Measurements from ENCODE around the gene SMYD5.

Gene SMYD5

DNA sequence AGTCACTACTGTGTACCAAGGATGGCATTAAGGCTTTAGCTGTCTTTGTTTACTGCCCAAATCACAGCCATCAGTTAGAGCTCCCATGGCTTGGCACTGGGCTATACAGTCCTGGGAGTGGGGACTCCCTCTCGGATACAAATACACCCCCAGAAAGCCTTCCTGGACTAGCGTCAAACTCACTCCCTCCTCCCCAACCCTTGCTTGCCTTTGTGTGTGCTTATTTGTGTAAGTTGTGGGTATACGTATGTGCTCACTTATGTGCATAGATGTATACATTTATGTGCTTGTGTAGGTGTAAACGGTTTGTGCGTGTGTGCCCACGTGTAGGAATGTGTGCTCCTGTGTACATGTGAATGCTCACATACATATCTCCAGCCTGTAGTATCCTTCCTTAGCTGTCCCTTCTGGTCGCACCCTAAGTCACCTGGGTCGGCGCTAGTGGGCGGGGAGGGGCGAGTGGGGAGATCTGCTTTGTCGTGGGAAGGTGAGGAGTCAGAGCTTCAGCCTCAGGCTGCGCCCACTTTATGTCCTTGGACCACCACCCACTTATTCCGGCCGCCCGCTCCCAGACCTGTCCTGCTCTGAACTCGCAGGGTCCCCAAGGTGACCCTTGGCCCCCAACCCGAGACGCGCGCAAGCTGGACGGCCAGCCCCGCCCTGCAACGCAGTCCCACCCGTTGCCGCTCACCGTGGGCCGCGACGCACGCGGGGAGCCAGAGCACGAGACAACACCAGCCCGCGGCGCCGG lies 18.5 kb downstream of the SMYD5 start:
- Histone ChIP-seq H3K9ac (ENCODE audit: low read length) (peak overlapping the region; percentile 81), H2BK120ac (ENCODE audit: low read depth, low read length) (no peak overlapping the region), H3K4me1 (ENCODE audit: control insufficient read depth, low read depth, low read length) (peaks cover 11% of the 10 kb centered on the region), H3K79me2 (ENCODE audit: control insufficient read depth, insufficient read depth, low read length) (peaks cover 34% of the 10 kb centered on the region), H2BK15ac (replicated peaks; ENCODE audit: low read depth) (no peak overlapping the region), H3K36me3 (ENCODE audit: control insufficient read depth, insufficient read depth, low read length) (no peaks in the 10 kb centered on the region), H3K18ac (ENCODE audit: low read length) (no peak overlapping the region), H3K79me1 (ENCODE audit: low read length) (peaks cover 4% of the 10 kb centered on the region), H2BK5ac (ENCODE audit: low read length) (no peak overlapping the region), H3K4ac (ENCODE audit: low read depth, low read length) (no peak overlapping the region), H2AK5ac (ENCODE audit: low read length) (no peak overlapping the region), H3K56ac (ENCODE audit: low read length) (peak overlapping the region; percentile 95), H3K27ac (ENCODE audit: low read depth, low read length) (no peak overlapping the region), H3K27me3 (ENCODE audit: insufficient read depth, low read length, poor library complexity) (no peaks in the 10 kb centered on the region), H3K4me2 (ENCODE audit: low read length) (peak overlapping the region; percentile 87), H3K4me3 (ENCODE audit: low read length) (peak overlapping the region; percentile 38), H4K5ac (ENCODE audit: low read length) (no peak overlapping the region), H4K8ac (ENCODE audit: low read depth, low read length) (no peak overlapping the region), H3K23ac (ENCODE audit: low read length) (peak overlapping the region; percentile 89)
- no CpG with 5 or more reads among the region's 37 CpGs for WGBS (ENCODE audit: extremely low coverage, insufficient coverage, low lambda C conversion rate)
- no peak for DNase-seq

DNA sequence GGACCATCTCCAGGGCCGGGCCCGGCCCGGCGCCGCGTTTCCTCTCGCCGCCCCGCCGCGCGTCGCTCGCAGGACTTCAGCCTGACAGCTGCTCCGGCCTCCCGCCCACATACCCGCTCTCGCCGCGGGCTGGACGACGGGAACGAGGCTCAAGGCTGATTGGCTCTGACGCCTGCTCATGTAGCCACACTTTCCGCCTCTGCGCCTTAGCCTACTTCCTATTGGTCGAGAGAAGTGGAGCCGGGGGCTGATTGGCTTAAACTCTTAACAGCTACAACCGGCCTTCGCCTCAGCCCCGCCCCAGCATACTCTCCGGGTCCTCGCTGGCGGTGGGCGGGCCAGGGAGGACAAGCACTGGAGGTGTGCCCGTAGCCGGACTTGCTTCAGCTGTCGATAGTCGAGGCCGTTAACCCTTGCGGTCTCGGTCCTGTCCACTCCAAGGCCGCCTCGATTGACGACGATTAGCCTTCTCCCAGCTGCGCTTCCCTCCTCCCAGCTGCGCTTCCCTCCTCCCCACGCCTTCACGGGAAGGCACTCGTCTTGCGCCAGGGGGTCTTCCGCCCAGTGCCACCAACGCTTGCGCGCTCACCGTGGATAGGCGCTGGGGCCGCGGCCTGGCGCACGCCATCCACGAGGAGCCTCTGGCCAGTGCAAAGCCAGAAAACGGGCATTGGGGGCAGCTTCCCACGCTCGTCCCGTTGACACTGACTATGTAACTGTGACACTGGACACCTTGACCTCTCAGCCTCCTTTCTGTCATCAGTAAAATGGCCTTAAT lies 19.3 kb downstream of the SMYD5 start, which contains the start of gene PRADC1:
PRADC1 (minus strand) TSS at position 86 of the 778 bp plus-strand sequence; CDS start at position 7, 79 bp downstream.
- Histone ChIP-seq H3K27ac (ENCODE audit: low read depth, low read length) (peak within 1 kb of the TSS; percentile 10), H2BK120ac (ENCODE audit: low read depth, low read length) (no peak within 1 kb of the TSS), H2AK5ac (ENCODE audit: low read length) (no peak within 1 kb of the TSS), H3K79me1 (ENCODE audit: low read length) (peaks cover 4% of the 10 kb centered on the region), H3K27me3 (ENCODE audit: insufficient read depth, low read length, poor library complexity) (no peaks in the 10 kb centered on the region), H3K18ac (ENCODE audit: low read length) (no peak within 1 kb of the TSS), H4K5ac (ENCODE audit: low read length) (peak within 1 kb of the TSS; percentile 72), H3K4me1 (ENCODE audit: control insufficient read depth, low read depth, low read length) (peaks cover 11% of the 10 kb centered on the region), H4K8ac (ENCODE audit: low read depth, low read length) (no peak within 1 kb of the TSS), H3K4ac (ENCODE audit: low read depth, low read length) (no peak within 1 kb of the TSS), H3K23ac (ENCODE audit: low read length) (peak within 1 kb of the TSS; percentile 89), H3K4me2 (ENCODE audit: low read length) (peak within 1 kb of the TSS; percentile 100), H3K36me3 (ENCODE audit: control insufficient read depth, insufficient read depth, low read length) (no peaks in the 10 kb centered on the region), H3K9ac (ENCODE audit: low read length) (peak within 1 kb of the TSS; percentile 92), H3K56ac (ENCODE audit: low read length) (peak within 1 kb of the TSS; percentile 95), H3K4me3 (ENCODE audit: low read length) (peak within 1 kb of the TSS; percentile 43), H3K79me2 (ENCODE audit: control insufficient read depth, insufficient read depth, low read length) (peaks cover 41% of the 10 kb centered on the region), H2BK5ac (ENCODE audit: low read length) (peak within 1 kb of the TSS; percentile 77), H2BK15ac (replicated peaks; ENCODE audit: low read depth) (no peak within 1 kb of the TSS)
- peak; percentile 100 for DNase-seq
- no CpG with 5 or more reads among the region's 67 CpGs for WGBS (ENCODE audit: extremely low coverage, insufficient coverage, low lambda C conversion rate)

DNA sequence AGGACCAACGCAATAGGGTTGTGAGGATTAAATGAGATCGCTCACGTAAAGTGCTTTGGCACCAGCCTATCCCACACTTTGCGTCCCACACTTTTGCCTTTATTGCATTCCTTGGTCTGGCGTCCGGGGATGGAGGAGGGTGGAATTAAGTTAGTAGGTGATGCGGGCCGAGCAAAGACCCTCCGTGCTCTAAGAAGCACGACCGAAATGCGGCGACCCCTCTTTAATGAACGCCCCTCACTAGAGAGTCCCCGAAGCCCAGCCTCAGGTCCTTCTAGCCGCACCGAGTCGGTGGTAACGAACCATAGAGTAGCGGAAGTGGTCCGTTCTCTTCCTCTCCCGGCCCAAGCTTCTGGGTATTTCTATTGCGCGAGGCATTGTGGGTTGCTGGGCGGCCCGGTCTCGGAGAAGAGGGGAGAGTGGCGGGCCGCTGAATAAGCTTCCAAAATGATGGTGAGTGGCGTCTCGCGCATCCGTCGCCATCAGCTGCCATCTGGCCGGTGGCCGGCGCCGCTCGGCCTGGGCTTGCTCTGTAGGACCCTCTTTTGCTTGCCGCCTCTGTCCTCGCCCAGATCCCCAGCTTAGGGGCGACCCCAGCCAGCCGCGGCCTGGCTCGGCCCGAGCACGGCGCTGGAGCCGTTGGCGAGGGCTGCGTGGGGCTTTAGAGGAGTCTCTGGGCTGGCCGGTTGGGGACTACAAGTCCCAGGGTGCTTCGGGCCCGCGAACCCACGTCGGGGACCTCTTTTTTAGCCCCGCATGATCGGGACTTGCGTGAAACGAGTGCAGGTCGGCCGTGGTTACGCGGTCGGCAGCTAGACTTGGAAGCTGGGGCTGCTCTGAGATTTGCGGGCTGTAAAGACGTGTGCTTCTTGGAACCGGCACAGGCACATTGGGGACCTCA lies 20.1 kb downstream of the SMYD5 start, which contains the start of gene CCT7:
CCT7 (plus strand) TSS at position 377 of the 901 bp plus-strand sequence; CDS start at position 448, 71 bp downstream.
- H3K18ac ChIP-seq (ENCODE audit: low read length): peak within 1 kb of the TSS; percentile 57
- peaks cover 6% of the 10 kb centered on the region for H3K79me1 ChIP-seq (ENCODE audit: low read length)
- DNase-seq: peak; percentile 96
- H3K56ac ChIP-seq (ENCODE audit: low read length): peak within 1 kb of the TSS; percentile 96
- no CpG with 5 or more reads among the region's 69 CpGs for WGBS (ENCODE audit: extremely low coverage, insufficient coverage, low lambda C conversion rate)
- no peak within 1 kb of the TSS for H2AK5ac ChIP-seq (ENCODE audit: low read length)
- peak within 1 kb of the TSS; percentile 94 for H3K23ac ChIP-seq (ENCODE audit: low read length)
- peak within 1 kb of the TSS; percentile 100 for H3K4me2 ChIP-seq (ENCODE audit: low read length)
- peaks cover 11% of the 10 kb centered on the region for H3K4me1 ChIP-seq (ENCODE audit: control insufficient read depth, low read depth, low read length)
- peaks cover 49% of the 10 kb centered on the region for H3K79me2 ChIP-seq (ENCODE audit: control insufficient read depth, insufficient read depth, low read length)
- H3K27ac ChIP-seq (ENCODE audit: low read depth, low read length): peak within 1 kb of the TSS; percentile 54
- no peaks in the 10 kb centered on the region for H3K27me3 ChIP-seq (ENCODE audit: insufficient read depth, low read length, poor library complexity)
- peak within 1 kb of the TSS; percentile 72 for H4K5ac ChIP-seq (ENCODE audit: low read length)
- no peak within 1 kb of the TSS for H2BK120ac ChIP-seq (ENCODE audit: low read depth, low read length)
- H4K8ac ChIP-seq (ENCODE audit: low read depth, low read length): peak within 1 kb of the TSS; percentile 66
- H2BK5ac ChIP-seq (ENCODE audit: low read length): peak within 1 kb of the TSS; percentile 77
- peak within 1 kb of the TSS; percentile 95 for H3K4me3 ChIP-seq (ENCODE audit: low read length)
- H3K9ac ChIP-seq (ENCODE audit: low read length): peak within 1 kb of the TSS; percentile 98
- H3K4ac ChIP-seq (ENCODE audit: low read depth, low read length): peak within 1 kb of the TSS; percentile 87
- H3K36me3 ChIP-seq (ENCODE audit: control insufficient read depth, insufficient read depth, low read length): no peaks in the 10 kb centered on the region
- no peak within 1 kb of the TSS for H2BK15ac ChIP-seq (replicated peaks; ENCODE audit: low read depth)

DNA sequence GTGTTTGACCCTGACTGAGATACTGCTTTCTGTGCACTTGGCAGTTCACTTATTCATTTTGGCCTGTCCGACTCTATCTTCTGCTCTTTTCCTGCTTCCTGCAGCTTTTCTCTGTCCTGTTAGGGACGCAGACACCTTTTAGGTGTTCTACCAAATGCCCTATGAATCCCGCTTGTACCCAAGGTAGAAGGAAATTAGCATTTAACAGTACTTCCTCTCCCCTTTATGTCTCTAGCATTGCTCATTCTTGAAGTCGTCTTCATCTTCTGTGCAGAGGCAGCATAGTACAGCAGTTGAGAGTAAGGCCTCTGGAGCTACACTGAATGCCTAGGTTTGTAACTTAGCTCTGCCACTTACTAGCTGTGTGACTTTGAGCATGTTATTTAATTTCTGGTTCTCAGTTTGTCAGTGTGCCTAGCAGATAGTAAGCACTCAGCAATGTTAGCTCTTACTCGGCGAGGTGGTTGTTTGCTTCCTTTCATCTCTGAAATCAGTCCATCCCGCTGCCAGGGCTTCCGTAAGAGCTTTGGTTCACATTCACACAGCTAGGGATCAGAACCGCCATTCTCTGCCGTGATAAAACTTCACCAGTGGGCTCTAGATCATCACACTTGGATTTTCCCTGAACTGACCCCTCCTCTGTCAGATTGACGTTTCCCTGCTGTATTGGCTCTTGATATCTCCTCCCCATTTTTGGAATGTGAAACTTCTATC lies 21.4 kb downstream of the SMYD5 start:
- peak overlapping the region; percentile 98 for H3K9ac ChIP-seq (ENCODE audit: low read length)
- H3K79me1 ChIP-seq (ENCODE audit: low read length): peaks cover 9% of the 10 kb centered on the region
- H3K27ac ChIP-seq (ENCODE audit: low read depth, low read length): no peak overlapping the region
- no CpG with 5 or more reads among the region's 11 CpGs for WGBS (ENCODE audit: extremely low coverage, insufficient coverage, low lambda C conversion rate)
- H3K4ac ChIP-seq (ENCODE audit: low read depth, low read length): no peak overlapping the region
- no peak overlapping the region for H2BK15ac ChIP-seq (replicated peaks; ENCODE audit: low read depth)
- no peak overlapping the region for H4K5ac ChIP-seq (ENCODE audit: low read length)
- no peak for DNase-seq
- H2BK5ac ChIP-seq (ENCODE audit: low read length): no peak overlapping the region
- H3K4me1 ChIP-seq (ENCODE audit: control insufficient read depth, low read depth, low read length): peaks cover 11% of the 10 kb centered on the region
- no peak overlapping the region for H2AK5ac ChIP-seq (ENCODE audit: low read length)
- H4K8ac ChIP-seq (ENCODE audit: low read depth, low read length): no peak overlapping the region
- H3K79me2 ChIP-seq (ENCODE audit: control insufficient read depth, insufficient read depth, low read length): peaks cover 60% of the 10 kb centered on the region
- H3K27me3 ChIP-seq (ENCODE audit: insufficient read depth, low read length, poor library complexity): no peaks in the 10 kb centered on the region
- H3K36me3 ChIP-seq (ENCODE audit: control insufficient read depth, insufficient read depth, low read length): peaks cover 1% of the 10 kb centered on the region
- H3K18ac ChIP-seq (ENCODE audit: low read length): no peak overlapping the region
- H3K4me3 ChIP-seq (ENCODE audit: low read length): peak overlapping the region; percentile 95
- H3K23ac ChIP-seq (ENCODE audit: low read length): no peak overlapping the region
- H3K56ac ChIP-seq (ENCODE audit: low read length): peak overlapping the region; percentile 96
- H3K4me2 ChIP-seq (ENCODE audit: low read length): peak overlapping the region; percentile 67
- H2BK120ac ChIP-seq (ENCODE audit: low read depth, low read length): no peak overlapping the region

DNA sequence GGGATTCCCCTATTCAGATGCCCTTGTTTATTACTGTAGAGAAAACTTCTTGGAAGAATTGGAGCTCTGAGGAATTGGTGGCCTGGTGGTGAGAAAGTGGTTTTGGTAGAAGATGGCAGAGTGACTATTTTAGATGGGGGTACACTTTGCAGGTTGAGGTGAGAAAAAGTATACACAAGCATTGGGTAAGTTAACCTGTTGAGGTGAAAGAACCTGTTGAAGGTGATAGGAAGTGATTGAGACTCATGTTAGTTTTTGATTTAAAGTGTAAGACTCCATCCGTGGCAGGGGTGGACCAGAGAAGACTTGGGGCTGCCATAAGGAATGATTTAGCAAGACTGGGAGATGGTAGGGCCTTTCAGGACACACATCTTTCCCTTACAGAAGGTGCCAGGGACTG lies 23.1 kb downstream of the SMYD5 start:
- peaks cover 1% of the 10 kb centered on the region for H3K36me3 ChIP-seq (ENCODE audit: control insufficient read depth, insufficient read depth, low read length)
- H2BK5ac ChIP-seq (ENCODE audit: low read length): no peak overlapping the region
- no peak overlapping the region for H3K4me3 ChIP-seq (ENCODE audit: low read length)
- no peak overlapping the region for H3K56ac ChIP-seq (ENCODE audit: low read length)
- H2AK5ac ChIP-seq (ENCODE audit: low read length): no peak overlapping the region
- no CpG with 5 or more reads among the region's 1 CpG for WGBS (ENCODE audit: extremely low coverage, insufficient coverage, low lambda C conversion rate)
- H2BK15ac ChIP-seq (replicated peaks; ENCODE audit: low read depth): no peak overlapping the region
- H3K4me1 ChIP-seq (ENCODE audit: control insufficient read depth, low read depth, low read length): peaks cover 11% of the 10 kb centered on the region
- no peak overlapping the region for H4K8ac ChIP-seq (ENCODE audit: low read depth, low read length)
- H3K79me1 ChIP-seq (ENCODE audit: low read length): peaks cover 9% of the 10 kb centered on the region
- H3K23ac ChIP-seq (ENCODE audit: low read length): no peak overlapping the region
- no peak overlapping the region for H3K4me2 ChIP-seq (ENCODE audit: low read length)
- no peak overlapping the region for H3K4ac ChIP-seq (ENCODE audit: low read depth, low read length)
- no peaks in the 10 kb centered on the region for H3K27me3 ChIP-seq (ENCODE audit: insufficient read depth, low read length, poor library complexity)
- no peak for DNase-seq
- no peak overlapping the region for H3K9ac ChIP-seq (ENCODE audit: low read length)
- no peak overlapping the region for H2BK120ac ChIP-seq (ENCODE audit: low read depth, low read length)
- H3K18ac ChIP-seq (ENCODE audit: low read length): no peak overlapping the region
- H4K5ac ChIP-seq (ENCODE audit: low read length): no peak overlapping the region
- H3K79me2 ChIP-seq (ENCODE audit: control insufficient read depth, insufficient read depth, low read length): peaks cover 63% of the 10 kb centered on the region
- H3K27ac ChIP-seq (ENCODE audit: low read depth, low read length): no peak overlapping the region
